Upper lobe of left lung (tissue), 4 donors: ENCODE measurements around the gene RNF144B.

Experiments
- POLR2A ChIP-seq, 4 donors: fragments of 450-650 bp; IDR thresholded peaks; one replicate each; pipeline ENCODE4 v1.5.1; 2016 to 2017; ENCODE audit warnings: antibody characterized with exemption in 4 of 4, mild to moderate bottlenecking in 2 of 4
- POLR2AphosphoS5 ChIP-seq, 2 donors: sonication (generic); formaldehyde crosslinking; IDR thresholded peaks; one replicate each; pipeline ENCODE4 v1.5.1; 2017; ENCODE audit warnings: antibody characterized with exemption in 2 of 2

GRCh38 chr6:18429655-18430297 lies 42.6 kb downstream of the RNF144B start:
- TF ChIP-seq POLR2AphosphoS5 (IDR thresholded peaks at IDR 0.05) = no peak
- TF ChIP-seq POLR2A (IDR thresholded peaks at IDR 0.05) = no peak
